Esophagus squamous epithelium (tissue), 4 donors: ENCODE results near the gene ALOXE3.

ENCODE experiments used
- CTCF ChIP-seq, 6 experiments: fragments of 450-650 bp in 4 of 6; fragments of 200-600 bp in 2 of 6; sonication (generic) in 2 of 6; IDR thresholded peaks; one replicate each; pipeline ENCODE4 v1.5.1; 2016 to 2019; ENCODE audit warnings: antibody characterized with exemption in 6 of 6, mild to moderate bottlenecking in 4 of 6, moderate library complexity in 4 of 6
- POLR2A ChIP-seq, 4 donors: fragments of 450-650 bp; IDR thresholded peaks; one replicate each; pipeline ENCODE4 v1.6.1; 2017; ENCODE audit warnings: antibody characterized with exemption in 4 of 4, mild to moderate bottlenecking in 4 of 4, moderate library complexity in 3 of 4

- no peak for TF ChIP-seq POLR2A (IDR thresholded peaks at IDR 0.05)
- TF ChIP-seq CTCF (IDR thresholded peaks at IDR 0.05), result peak; percentile 69 to 85 (median 79)
Observed at GRCh38 chr17:8060274-8060673, 58.0 kb downstream of the ALOXE3 start.
